HCT116 (cell line): ENCODE results near the gene SGK1. TPM values are rescaled to one million over a fixed set of nuclear protein-coding genes. Genes with fewer than 3 reads are reported as not detected.

Experiments
- ATAC-seq: fragments of 200-7000 bp; cut with Tn5 transposase; 2 replicates; pipeline ENCODE4 v1.9.1; 2020; ENCODE audit warnings: mild to moderate bottlenecking, moderate library complexity
- BruUV-seq: library from RNA; stranded (reverse); fragments of 400-500 nt; replicated peaks from 2 replicates; lab custom pipeline; 2021; lab: Mats Ljungman, UMichigan
- CTCF ChIA-PET: fragments of 300-600 bp; sonication (Branson Sonifier 250); formaldehyde crosslinking; loops from one replicate; lab custom pipeline; 2021; ENCODE audit warnings: antibody characterized with exemption; lab: Charles Lee
- POLR2A ChIA-PET: fragments of 300-600, 350-600 bp; sonication (Branson Sonifier 250); formaldehyde crosslinking; loops from one replicate; lab custom pipeline; 2021; ENCODE audit warnings: antibody characterized with exemption; lab: Charles Lee
- RAD21 ChIA-PET, 2 experiments: fragments of 300-600 bp; sonication (Branson Sonifier 250); formaldehyde crosslinking; loops; one replicate each; lab custom pipeline; 2023; ENCODE audit warnings: low total read pairs in 2 of 2; ENCODE audit not compliant: uncharacterized antibody in 2 of 2, unreplicated experiment in 2 of 2, low non-redundant PET in 1 of 2; lab: Charles Lee
- DNase-seq: peaks from one replicate; pipeline ENCODE4 v3.0.0-alpha.2; 2010; ENCODE audit warnings: low read depth, low spot score
- H2AFZ ChIP-seq: fragments of 200-600 bp; shearing (Covaris generic), sonication (generic); 2 replicates; pipeline ENCODE4 v1.6.1; 2017; ENCODE audit warnings: low read depth, mixed run types, mixed read lengths, antibody characterized with exemption, low read length; ENCODE audit not compliant: poor library complexity, severe bottlenecking
- H3K27ac ChIP-seq: 2 replicates; pipeline ENCODE4 v1.5.1; 2012; ENCODE audit warnings: low read depth, low read length
- H3K27me3 ChIP-seq: fragments of 200-600 bp; sonication (generic); 2 replicates; pipeline ENCODE4 v1.6.1; 2016; ENCODE audit warnings: mixed run types, low read length, mixed read lengths; ENCODE audit not compliant: insufficient read depth
- H3K36me3 ChIP-seq, 2 experiments: fragments of 200-500 bp in 1 of 2; fragments of 200-600 bp in 1 of 2; sonication (Bioruptor generic) in 1 of 2; sonication (generic) in 1 of 2; 2 replicates each; pipeline versions ENCODE4 v1.5.1 to v1.6.1; 2014 to 2016; ENCODE audit warnings: low read length in 2 of 2, inconsistent platforms in 1 of 2, mixed read lengths in 1 of 2, mixed run types in 1 of 2; ENCODE audit not compliant: insufficient read depth in 2 of 2, control insufficient read depth in 1 of 2
- H3K4me1 ChIP-seq, 2 experiments: fragments of 200-600 bp in 1 of 2; sonication (generic) in 1 of 2; 2 replicates each; pipeline versions ENCODE4 v1.5.1 to v1.6.1; 2012 to 2017; ENCODE audit warnings: low read length in 2 of 2, inconsistent platforms in 1 of 2, mild to moderate bottlenecking in 1 of 2, mixed read lengths in 1 of 2, mixed run types in 1 of 2, moderate library complexity in 1 of 2; ENCODE audit not compliant: insufficient read depth in 2 of 2, control insufficient read depth in 1 of 2
- H3K4me2 ChIP-seq: fragments of 200-600 bp; sonication (generic); 2 replicates; pipeline ENCODE4 v1.6.1; 2017; ENCODE audit warnings: mixed run types, low read length, mixed read lengths
- H3K4me3 ChIP-seq, 2 experiments: fragments of 200-600 bp in 1 of 2; sonication (generic) in 1 of 2; replicated peaks in 1 of 2; 2 replicates each; pipeline ENCODE4 v1.5.1; 2011 to 2016; ENCODE audit warnings: low read length in 2 of 2, control low read depth in 1 of 2, low read depth in 1 of 2, mild to moderate bottlenecking in 1 of 2, mixed read lengths in 1 of 2, mixed run types in 1 of 2
- H3K79me2 ChIP-seq: fragments of 200-600 bp; sonication (generic); 2 replicates; pipeline ENCODE4 v1.6.1; 2017; ENCODE audit warnings: mild to moderate bottlenecking, mixed run types, low read length, moderate library complexity, mixed read lengths; ENCODE audit not compliant: insufficient read depth
- H3K9ac ChIP-seq: fragments of 200-600 bp; sonication (generic); 2 replicates; pipeline ENCODE4 v1.6.1; 2016; ENCODE audit warnings: low read length, mixed read lengths
- H3K9me2 ChIP-seq: fragments of 200-600 bp; sonication (generic), shearing (Covaris generic); 2 replicates; pipeline ENCODE4 v1.6.1; 2017; ENCODE audit warnings: mixed run types, mild to moderate bottlenecking, moderate library complexity; ENCODE audit not compliant: insufficient read depth
- H3K9me3 ChIP-seq, 2 experiments: fragments of 200-500 bp in 1 of 2; fragments of 200-600 bp in 1 of 2; sonication (Bioruptor generic) in 1 of 2; sonication (generic) in 1 of 2; 2 replicates each; pipeline ENCODE4 v1.6.1; 2014 to 2017; ENCODE audit warnings: low read length in 2 of 2, mixed read lengths in 2 of 2, inconsistent platforms in 1 of 2, low read depth in 1 of 2, mild to moderate bottlenecking in 1 of 2, mixed run types in 1 of 2, moderate library complexity in 1 of 2; ENCODE audit not compliant: control insufficient read depth in 1 of 2, insufficient read depth in 1 of 2
- H4K20me1 ChIP-seq: fragments of 200-600 bp; sonication (generic), shearing (Covaris generic); 2 replicates; pipeline ENCODE4 v1.6.1; 2017; ENCODE audit warnings: mixed run types, mild to moderate bottlenecking, moderate library complexity; ENCODE audit not compliant: insufficient read depth
- CEBPB ChIP-seq: IDR thresholded peaks from 2 replicates; pipeline ENCODE4 v1.6.1; 2012; ENCODE audit warnings: low read depth
- CTCF ChIP-seq, 3 experiments: fragments of 200-600 bp in 1 of 3; sonication (generic) in 1 of 3; IDR thresholded peaks in 2 of 3; conservative IDR thresholded peaks in 1 of 3; 2 replicates each; pipeline ENCODE4 v1.5.1; 2012 to 2017; ENCODE audit warnings: low read depth in 2 of 3, low read length in 2 of 3, antibody characterized with exemption in 1 of 3, borderline replicate concordance in 1 of 3, control low read depth in 1 of 3, mild to moderate bottlenecking in 1 of 3, mixed read lengths in 1 of 3, mixed run types in 1 of 3, moderate library complexity in 1 of 3; ENCODE audit not compliant: insufficient read depth in 1 of 3
- EZH2 ChIP-seq: fragments of 200-600 bp; sonication (generic); IDR thresholded peaks from 2 replicates; pipeline ENCODE4 v1.6.1; 2017; ENCODE audit warnings: antibody characterized with exemption, mixed run types
- JUND ChIP-seq: IDR thresholded peaks from 2 replicates; pipeline ENCODE4 v1.6.1; 2012
- POLR2A ChIP-seq: IDR thresholded peaks from 2 replicates; pipeline ENCODE4 v1.7.0; 2011; ENCODE audit warnings: borderline replicate concordance; ENCODE audit not compliant: insufficient read depth, insufficient read length; ENCODE audit errors: extremely low read depth
- RAD21 ChIP-seq: IDR thresholded peaks from 2 replicates; pipeline ENCODE4 v1.6.1; 2012; ENCODE audit warnings: low read depth, mild to moderate bottlenecking
- SP1 ChIP-seq: IDR thresholded peaks from 2 replicates; pipeline ENCODE4 v1.6.1; 2012; ENCODE audit warnings: low read depth
- YY1 ChIP-seq: IDR thresholded peaks from 2 replicates; pipeline ENCODE4 v1.6.1; 2011; ENCODE audit warnings: low read length, low read depth, moderate library complexity, mild to moderate bottlenecking; ENCODE audit not compliant: insufficient replicate concordance; ENCODE audit errors: extremely low read depth
- ZFX ChIP-seq: fragments of 450-650 bp; IDR thresholded peaks from 2 replicates; pipeline ENCODE4 v1.6.1; 2017
- ZNF274 ChIP-seq: fragments of 200-500 bp; sonication (Bioruptor generic); IDR thresholded peaks from 2 replicates; pipeline ENCODE4 v1.6.1; 2014; ENCODE audit warnings: mild to moderate bottlenecking, low read depth, low read length, inconsistent platforms
- intact Hi-C: fragments of 100-400 bp; cut with micrococcal nuclease; formaldehyde crosslinking; loops from 2 replicates; pipeline ENCODE4 v1.10.0; 2022
- total RNA-seq: library from RNA; stranded (reverse); gene quantifications from one replicate; pipeline ENCODE4 v1.2.1, GENCODE V29; 2021; ENCODE audit not compliant: unreplicated experiment
- TF ChIP-seq, protein P1 (sequence below): IDR thresholded peaks from 2 replicates; pipeline ENCODE4 v1.6.1; 2012
- TF ChIP-seq, protein P2 (sequence below): IDR thresholded peaks from 2 replicates; pipeline ENCODE4 v1.6.1; 2012; ENCODE audit warnings: low read depth
- TF ChIP-seq, protein P3 (sequence below): IDR thresholded peaks from 2 replicates; pipeline ENCODE4 v1.6.1; 2011; ENCODE audit warnings: mild to moderate bottlenecking, low read length, moderate library complexity; ENCODE audit not compliant: insufficient replicate concordance; ENCODE audit errors: extremely low read depth

The SGK1 gene
- total RNA-seq, 1 experiment from 2014 or later = 4.5 TPM

- Histone ChIP-seq H3K9ac (no peak overlapping the region), H4K20me1 (no peaks in the 10 kb centered on the region), H3K79me2 (no peaks in the 10 kb centered on the region), H3K9me2 (no peaks in the 10 kb centered on the region), H2AFZ (no peak overlapping the region), H3K9me3 (no peaks in the 10 kb centered on the region), H3K27ac (no peak overlapping the region), H3K4me3 (no peak overlapping the region), H3K4me1 (no peaks in the 10 kb centered on the region; a peak in 1 of 4 replicates), H3K4me2 (no peak overlapping the region), H3K27me3 (no peaks in the 10 kb centered on the region), H3K36me3 (no peaks in the 10 kb centered on the region)
- intact Hi-C loops = no loop called here
- ChIA-PET POLR2A (no interaction called here), RAD21 (interaction anchor here in 1 of 2 experiments (0.7 kb wide), 1 partner anchor 94 kb away, joined by 3 read pairs; no protein-coding TSS in a partner anchor), CTCF (interaction anchor here (1.2 kb wide), 1 partner anchor 9 kb away, joined by 12 read pairs; no protein-coding TSS in a partner anchor)
- no peak for DNase-seq
- no TSS peak for BruUV-seq
- no peak for ATAC-seq
- TF ChIP-seq RAD21 = no peak
- no peak for TF ChIP-seq YY1
- TF ChIP-seq JUND = no peak
- TF ChIP-seq CEBPB = no peak
- TF ChIP-seq EZH2 = no peak
- no peak for TF ChIP-seq CTCF (IDR thresholded peaks at IDR 0.05 in 2 of 3, conservative IDR thresholded peaks at IDR 0.05 in 1 of 3; ENCODE audit: borderline replicate concordance in 1 of 3, insufficient read depth in 1 of 3, low read depth in 2 of 3, low read length in 2 of 3)
- TF ChIP-seq POLR2A = no peak
- TF ChIP-seq, protein P1, sequence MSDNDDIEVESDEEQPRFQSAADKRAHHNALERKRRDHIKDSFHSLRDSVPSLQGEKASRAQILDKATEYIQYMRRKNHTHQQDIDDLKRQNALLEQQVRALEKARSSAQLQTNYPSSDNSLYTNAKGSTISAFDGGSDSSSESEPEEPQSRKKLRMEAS = no peak
- TF ChIP-seq, protein P2, sequence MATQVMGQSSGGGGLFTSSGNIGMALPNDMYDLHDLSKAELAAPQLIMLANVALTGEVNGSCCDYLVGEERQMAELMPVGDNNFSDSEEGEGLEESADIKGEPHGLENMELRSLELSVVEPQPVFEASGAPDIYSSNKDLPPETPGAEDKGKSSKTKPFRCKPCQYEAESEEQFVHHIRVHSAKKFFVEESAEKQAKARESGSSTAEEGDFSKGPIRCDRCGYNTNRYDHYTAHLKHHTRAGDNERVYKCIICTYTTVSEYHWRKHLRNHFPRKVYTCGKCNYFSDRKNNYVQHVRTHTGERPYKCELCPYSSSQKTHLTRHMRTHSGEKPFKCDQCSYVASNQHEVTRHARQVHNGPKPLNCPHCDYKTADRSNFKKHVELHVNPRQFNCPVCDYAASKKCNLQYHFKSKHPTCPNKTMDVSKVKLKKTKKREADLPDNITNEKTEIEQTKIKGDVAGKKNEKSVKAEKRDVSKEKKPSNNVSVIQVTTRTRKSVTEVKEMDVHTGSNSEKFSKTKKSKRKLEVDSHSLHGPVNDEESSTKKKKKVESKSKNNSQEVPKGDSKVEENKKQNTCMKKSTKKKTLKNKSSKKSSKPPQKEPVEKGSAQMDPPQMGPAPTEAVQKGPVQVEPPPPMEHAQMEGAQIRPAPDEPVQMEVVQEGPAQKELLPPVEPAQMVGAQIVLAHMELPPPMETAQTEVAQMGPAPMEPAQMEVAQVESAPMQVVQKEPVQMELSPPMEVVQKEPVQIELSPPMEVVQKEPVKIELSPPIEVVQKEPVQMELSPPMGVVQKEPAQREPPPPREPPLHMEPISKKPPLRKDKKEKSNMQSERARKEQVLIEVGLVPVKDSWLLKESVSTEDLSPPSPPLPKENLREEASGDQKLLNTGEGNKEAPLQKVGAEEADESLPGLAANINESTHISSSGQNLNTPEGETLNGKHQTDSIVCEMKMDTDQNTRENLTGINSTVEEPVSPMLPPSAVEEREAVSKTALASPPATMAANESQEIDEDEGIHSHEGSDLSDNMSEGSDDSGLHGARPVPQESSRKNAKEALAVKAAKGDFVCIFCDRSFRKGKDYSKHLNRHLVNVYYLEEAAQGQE = no peak
- TF ChIP-seq, protein P3, sequence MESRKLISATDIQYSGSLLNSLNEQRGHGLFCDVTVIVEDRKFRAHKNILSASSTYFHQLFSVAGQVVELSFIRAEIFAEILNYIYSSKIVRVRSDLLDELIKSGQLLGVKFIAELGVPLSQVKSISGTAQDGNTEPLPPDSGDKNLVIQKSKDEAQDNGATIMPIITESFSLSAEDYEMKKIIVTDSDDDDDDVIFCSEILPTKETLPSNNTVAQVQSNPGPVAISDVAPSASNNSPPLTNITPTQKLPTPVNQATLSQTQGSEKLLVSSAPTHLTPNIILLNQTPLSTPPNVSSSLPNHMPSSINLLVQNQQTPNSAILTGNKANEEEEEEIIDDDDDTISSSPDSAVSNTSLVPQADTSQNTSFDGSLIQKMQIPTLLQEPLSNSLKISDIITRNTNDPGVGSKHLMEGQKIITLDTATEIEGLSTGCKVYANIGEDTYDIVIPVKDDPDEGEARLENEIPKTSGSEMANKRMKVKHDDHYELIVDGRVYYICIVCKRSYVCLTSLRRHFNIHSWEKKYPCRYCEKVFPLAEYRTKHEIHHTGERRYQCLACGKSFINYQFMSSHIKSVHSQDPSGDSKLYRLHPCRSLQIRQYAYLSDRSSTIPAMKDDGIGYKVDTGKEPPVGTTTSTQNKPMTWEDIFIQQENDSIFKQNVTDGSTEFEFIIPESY = no peak
- no peak for TF ChIP-seq ZNF274
- TF ChIP-seq SP1 = no peak
- no peak for TF ChIP-seq ZFX
Observed at GRCh38 chr6:134132494-134133141, 185.3 kb downstream of the SGK1 start.
